H1 (cell line): ENCODE measurements around the gene PDE1C. TPM values are rescaled to one million over a fixed set of nuclear protein-coding genes. Genes with fewer than 3 reads are reported as not detected.

Source experiments
- CTCF ChIA-PET: fragments of 300-600 bp; sonication (Branson Sonifier 250); formaldehyde crosslinking; loops from one replicate; lab custom pipeline; 2021; ENCODE audit not compliant: partially characterized antibody; lab: Charles Lee
- POLR2A ChIA-PET: fragments of 300-600 bp; sonication (Branson Sonifier 250); formaldehyde crosslinking; loops from one replicate; lab custom pipeline; 2021; ENCODE audit warnings: inconsistent platforms; ENCODE audit not compliant: partially characterized antibody; lab: Charles Lee
- DNase-seq, 2 experiments: peaks; one replicate each; pipeline versions ENCODE4 v3.0.0 to v3.0.0-alpha.2; 2010 to 2022; ENCODE audit warnings: low spot score in 2 of 2, low read depth in 1 of 2, mixed read lengths in 1 of 2
- FAIRE-seq: peaks from 2 replicates; lab custom pipeline; 2011; peaks lifted over from hg19 to GRCh38; lab: Jason Lieb, UNC
- H2AFZ ChIP-seq: 2 replicates; pipeline ENCODE4 v1.8.1; 2012; ENCODE audit warnings: low read length, inconsistent platforms
- H2AK5ac ChIP-seq: 2 replicates; pipeline ENCODE4 v1.6.1; 2013; ENCODE audit warnings: low read depth, low read length
- H2BK120ac ChIP-seq: replicated peaks from 2 replicates; pipeline ENCODE3; 2013; ENCODE audit warnings: low read depth, low read length, inconsistent platforms
- H2BK12ac ChIP-seq: 2 replicates; pipeline ENCODE4 v1.6.1; 2013; ENCODE audit warnings: low read depth, low read length
- H2BK15ac ChIP-seq: 2 replicates; pipeline ENCODE4 v1.6.1; 2013; ENCODE audit warnings: low read length
- H2BK20ac ChIP-seq: 2 replicates; pipeline ENCODE4 v1.6.1; 2013; ENCODE audit warnings: low read length
- H2BK5ac ChIP-seq: 2 replicates; pipeline ENCODE4 v1.6.1; 2013; ENCODE audit warnings: low read depth, low read length
- H3K14ac ChIP-seq: 2 replicates; pipeline ENCODE4 v1.6.1; 2013; ENCODE audit warnings: inconsistent platforms; ENCODE audit not compliant: insufficient read length
- H3K18ac ChIP-seq: 2 replicates; pipeline ENCODE4 v1.6.1; 2013; ENCODE audit warnings: low read length; ENCODE audit errors: extremely low read depth
- H3K23ac ChIP-seq: 2 replicates; pipeline ENCODE4 v1.6.1; 2013; ENCODE audit warnings: inconsistent platforms; ENCODE audit not compliant: insufficient read length
- H3K23me2 ChIP-seq: 2 replicates; pipeline ENCODE4 v1.6.1; 2013; ENCODE audit warnings: low read depth, low read length
- H3K27ac ChIP-seq: 2 replicates; pipeline ENCODE4 v1.6.1; 2011; ENCODE audit warnings: low read depth, low read length, inconsistent platforms
- H3K27me3 ChIP-seq, 4 experiments: replicated peaks in 1 of 4; 1 replicate in 1 of 4; 2 replicates in 3 of 4; pipeline versions ENCODE4 v1.6.1 to v1.8.1; 2011 to 2013; ENCODE audit warnings: low read length in 3 of 4, mild to moderate bottlenecking in 3 of 4, inconsistent platforms in 2 of 4, mixed read lengths in 2 of 4, moderate library complexity in 1 of 4; ENCODE audit not compliant: control insufficient read depth in 3 of 4, insufficient read depth in 3 of 4; ENCODE audit errors: extremely low read depth in 1 of 4
- H3K36me3 ChIP-seq, 4 experiments: 2 replicates each; pipeline versions ENCODE4 v1.6.1 to v1.8.1; 2011 to 2013; ENCODE audit warnings: mild to moderate bottlenecking in 4 of 4, low read length in 3 of 4, moderate library complexity in 2 of 4, control low read depth in 1 of 4, inconsistent platforms in 1 of 4; ENCODE audit not compliant: insufficient read depth in 4 of 4, control insufficient read depth in 2 of 4
- H3K4ac ChIP-seq: replicated peaks from 2 replicates; pipeline ENCODE3; 2013; ENCODE audit warnings: low read length, low read depth, mixed read lengths, inconsistent platforms; ENCODE audit not compliant: insufficient read length
- H3K4me1 ChIP-seq, 4 experiments: replicated peaks in 1 of 4; 1 replicate in 1 of 4; 2 replicates in 3 of 4; pipeline versions ENCODE4 v1.6.1 to v1.8.1; 2011 to 2013; ENCODE audit warnings: low read length in 3 of 4, inconsistent platforms in 2 of 4, mixed read lengths in 1 of 4; ENCODE audit not compliant: insufficient read depth in 4 of 4, control insufficient read depth in 3 of 4
- H3K4me2 ChIP-seq, 2 experiments: 2 replicates each; pipeline versions ENCODE4 v1.6.1 to v1.8.1; 2011 to 2013; ENCODE audit warnings: low read depth in 2 of 2, low read length in 2 of 2, control low read depth in 1 of 2, inconsistent platforms in 1 of 2, mild to moderate bottlenecking in 1 of 2; ENCODE audit not compliant: insufficient read depth in 1 of 2
- H3K4me3 ChIP-seq, 4 experiments: fragments of 200-600, 300-600 bp in 1 of 4; sonication (generic), shearing (Covaris generic), sonication (Bioruptor Twin) in 1 of 4; 2 replicates each; pipeline versions ENCODE4 v1.5.1 to v1.8.1; 2011 to 2016; ENCODE audit warnings: low read length in 4 of 4, low read depth in 3 of 4, control low read depth in 2 of 4, inconsistent platforms in 2 of 4, mild to moderate bottlenecking in 2 of 4, mixed read lengths in 1 of 4, moderate library complexity in 1 of 4; ENCODE audit not compliant: insufficient read depth in 2 of 4; ENCODE audit errors: extremely low read depth in 1 of 4
- H3K56ac ChIP-seq: replicated peaks from 2 replicates; pipeline ENCODE3; 2013; ENCODE audit warnings: low read depth, mild to moderate bottlenecking, mixed read lengths, low read length, inconsistent platforms; ENCODE audit not compliant: insufficient read length
- H3K79me1 ChIP-seq: 2 replicates; pipeline ENCODE4 v1.6.1; 2013; ENCODE audit warnings: low read depth, low read length, control low read depth
- H3K79me2 ChIP-seq, 2 experiments: 2 replicates each; pipeline versions ENCODE4 v1.6.1 to v1.8.1; 2012 to 2013; ENCODE audit warnings: low read length in 2 of 2, mild to moderate bottlenecking in 2 of 2, inconsistent platforms in 1 of 2; ENCODE audit not compliant: insufficient read depth in 2 of 2, control insufficient read depth in 1 of 2
- H3K9ac ChIP-seq, 4 experiments: replicated peaks in 1 of 4; 1 replicate in 1 of 4; 2 replicates in 3 of 4; pipeline versions ENCODE4 v1.6.1 to v1.8.1; 2011 to 2013; ENCODE audit warnings: low read depth in 3 of 4, low read length in 3 of 4, control low read depth in 2 of 4, mild to moderate bottlenecking in 2 of 4, moderate library complexity in 2 of 4, inconsistent platforms in 1 of 4; ENCODE audit errors: extremely low read depth in 1 of 4
- H3K9me3 ChIP-seq, 2 experiments: 2 replicates each; pipeline versions ENCODE4 v1.6.1 to v1.8.1; 2012 to 2013; ENCODE audit warnings: mild to moderate bottlenecking in 2 of 2, moderate library complexity in 2 of 2, control low read depth in 1 of 2, inconsistent platforms in 1 of 2, low read depth in 1 of 2, low read length in 1 of 2, mixed read lengths in 1 of 2; ENCODE audit not compliant: insufficient read depth in 2 of 2
- H4K20me1 ChIP-seq, 2 experiments: replicated peaks in 1 of 2; 2 replicates each; pipeline versions ENCODE3 to v1.8.1; 2011 to 2013; ENCODE audit warnings: inconsistent platforms in 2 of 2, low read length in 2 of 2, mild to moderate bottlenecking in 1 of 2; ENCODE audit not compliant: insufficient read depth in 2 of 2, control insufficient read depth in 1 of 2
- H4K5ac ChIP-seq: 2 replicates; pipeline ENCODE4 v1.6.1; 2013; ENCODE audit warnings: low read length, low read depth, mixed read lengths, inconsistent platforms; ENCODE audit not compliant: insufficient read length
- H4K8ac ChIP-seq: 2 replicates; pipeline ENCODE4 v1.8.0; 2013; ENCODE audit warnings: mild to moderate bottlenecking, moderate library complexity, low read length, inconsistent platforms; ENCODE audit not compliant: insufficient read depth; ENCODE audit errors: extremely low read depth
- H4K91ac ChIP-seq: replicated peaks from 2 replicates; pipeline ENCODE3; 2013; ENCODE audit warnings: low read length, mixed read lengths, inconsistent platforms; ENCODE audit not compliant: insufficient read length
- CTBP2 ChIP-seq: IDR thresholded peaks from 2 replicates; pipeline ENCODE4 v1.7.0; 2011; ENCODE audit warnings: borderline replicate concordance, mild to moderate bottlenecking, moderate library complexity, mixed read lengths, low read length; ENCODE audit not compliant: insufficient read depth, insufficient read length
- KDM4A ChIP-seq: IDR thresholded peaks from one replicate; pipeline ENCODE4 v1.7.1; 2012; ENCODE audit warnings: low read depth, mild to moderate bottlenecking, moderate library complexity, low read length, inconsistent platforms; ENCODE audit not compliant: severe bottlenecking
- SIRT6 ChIP-seq: IDR thresholded peaks from one replicate; pipeline ENCODE4 v1.7.1; 2012; ENCODE audit warnings: low read length, inconsistent platforms
- SP4 ChIP-seq: IDR thresholded peaks from 2 replicates; pipeline ENCODE4 v1.6.1; 2012; ENCODE audit warnings: low read length, inconsistent platforms
- WGBS, 2 experiments: shearing (Covaris generic) in 1 of 2; methylation state at CpG; one replicate each; pipeline versions ENCODE4 v1.1.6 to v1.1.7; 2013 to 2015; ENCODE audit warnings: low lambda C conversion rate in 2 of 2, mixed read lengths in 2 of 2, inconsistent platforms in 1 of 2, low coverage in 1 of 2, missing lambda C conversion rate in 1 of 2; ENCODE audit not compliant: insufficient replicate concordance in 2 of 2, insufficient coverage in 1 of 2, insufficient read length in 1 of 2; ENCODE audit errors: extremely low coverage in 1 of 2, missing lambda C conversion rate in 1 of 2; 5-methylcytosine and 5-hydroxymethylcytosine counted together
- polyA plus RNA-seq, 7 experiments: library from polyadenylated mRNA; depleted of rRNA in 3 of 7; stranded (reverse) in 5 of 7; unstranded in 2 of 7; fragments of >200 nt in 5 of 7; fragments of 200-250 nt in 2 of 7; gene quantifications; 1 replicate in 5 of 7; 2 replicates in 1 of 7; 4 replicates in 1 of 7; pipeline versions ENCODE4 v1.2.1 to v1.2.3, GENCODE V29; 2011 to 2013; ENCODE audit warnings: missing spikeins in 2 of 7, mixed read lengths in 2 of 7
- total RNA-seq: library from RNA; stranded (reverse); fragmentation: NEBNext Ultra II Directional; extraction: Animal tissue kit (Norgen Biotek cat#: 25700); gene quantifications from 2 replicates; pipeline ENCODE4 v1.2.1, GENCODE V29; 2021

PDE1C gene
- total and polyA plus RNA-seq, 2 of the 8 experiments (the other 6 are each of a cell fraction or from before 2014, with no cell fraction given): 0.11 to 1.1 TPM

DNA sequence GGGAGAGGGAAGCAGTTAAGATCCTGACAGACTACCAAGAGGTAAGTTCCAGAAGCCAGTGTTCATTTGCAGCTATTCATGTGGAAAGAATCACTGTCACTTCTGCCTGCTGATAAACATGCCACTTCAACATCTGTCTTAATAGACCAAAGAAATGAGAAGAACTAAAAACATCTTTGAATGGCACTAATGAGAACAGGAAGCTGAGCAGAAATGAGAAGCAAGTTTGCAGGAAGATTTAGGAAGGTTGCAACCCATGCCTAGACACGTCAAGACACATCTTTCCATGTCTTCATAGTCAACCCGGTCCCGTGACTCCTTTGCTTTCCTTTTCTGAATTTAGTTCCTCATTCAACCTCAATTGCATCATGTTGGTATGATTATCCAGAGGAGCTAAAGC is 180.0 kb downstream of the PDE1C start:
- POLR2A ChIA-PET: no interaction called here
- WGBS, 2 experiments: 89% methylated on average over 3 of the region's 3 CpGs; no CpG with 5 or more reads in 1 of the 2 experiments
- H3K23ac ChIP-seq: no peak overlapping the region

More for the DNA sequence above, 180.0 kb downstream of the PDE1C start:
- H3K9me3 ChIP-seq: no peaks in the 10 kb centered on the region
- no peaks in the 10 kb centered on the region for H4K20me1 ChIP-seq
- H3K56ac ChIP-seq: no peak overlapping the region
- no peaks in the 10 kb centered on the region for H3K27me3 ChIP-seq
- H2BK15ac ChIP-seq: no peak overlapping the region
- no peaks in the 10 kb centered on the region for H3K79me1 ChIP-seq
- peaks cover 2% of the 10 kb centered on the region; the same call in 1 of the 2 replicates for H3K23me2 ChIP-seq
- no peak overlapping the region for H3K4me3 ChIP-seq
- H3K27ac ChIP-seq: no peak overlapping the region
- H3K4me2 ChIP-seq: no peak overlapping the region
- CTCF ChIA-PET: interaction anchor here (0.8 to 1.2 kb wide), 3 partner anchors 10 to 127 kb away, joined by 3 to 4 read pairs (median 3); no protein-coding TSS in a partner anchor
- DNase-seq (no peak), FAIRE-seq (no peak)
- no peak overlapping the region for H4K5ac ChIP-seq
- H3K79me2 ChIP-seq: no peaks in the 10 kb centered on the region
- H4K91ac ChIP-seq: no peak overlapping the region
- no peak overlapping the region for H2BK12ac ChIP-seq
- H2BK20ac ChIP-seq: no peak overlapping the region
- TF ChIP-seq CTBP2 (no peak), SP4 (no peak), KDM4A (no peak), SIRT6 (no peak)
- no peak overlapping the region for H4K8ac ChIP-seq
- no peak overlapping the region for H2AFZ ChIP-seq
- no peak overlapping the region for H3K18ac ChIP-seq
- no peaks in the 10 kb centered on the region for H3K4me1 ChIP-seq
- no peak overlapping the region for H2BK120ac ChIP-seq
- no peaks in the 10 kb centered on the region for H3K36me3 ChIP-seq
- H3K9ac ChIP-seq: no peak overlapping the region
- no peak overlapping the region for H3K4ac ChIP-seq
- H2BK5ac ChIP-seq: no peak overlapping the region
- H3K14ac ChIP-seq: no peak overlapping the region
- H2AK5ac ChIP-seq: no peak overlapping the region
